Body of pancreas (tissue), 4 donors: ENCODE measurements around the gene NCAPD2. TPM values are rescaled to one million over a fixed set of nuclear protein-coding genes. Genes with fewer than 3 reads are reported as not detected.

Source experiments
- ATAC-seq: fragments of 150-250 bp; one replicate; pipeline ENCODE4 v1.9.1; 2016
- DNase-seq, 4 donors: peaks; one replicate each; pipeline ENCODE4 v3.0.0-alpha.2; 2019
- H3K27ac ChIP-seq, 4 donors: fragments of 200-600 bp; sonication (generic); 1 replicate in 3 of 4; 2 replicates in 1 of 4; pipeline versions ENCODE4 v1.5.1 to v1.6.1; 2016 to 2019; ENCODE audit warnings: mild to moderate bottlenecking in 1 of 4, mixed read lengths in 1 of 4, moderate library complexity in 1 of 4
- H3K27me3 ChIP-seq, 2 donors: fragments of 200-600 bp; sonication (generic); one replicate each; pipeline ENCODE4 v1.6.0; 2016; ENCODE audit warnings: mild to moderate bottlenecking in 1 of 2
- H3K36me3 ChIP-seq, 2 donors: fragments of 200-600 bp; sonication (generic); replicated peaks in 1 of 2; 2 replicates each; pipeline ENCODE4 v1.5.1; 2016; ENCODE audit warnings: low read depth in 2 of 2; ENCODE audit not compliant: insufficient read depth in 1 of 2
- H3K4me1 ChIP-seq: fragments of 200-600 bp; sonication (generic); one replicate; pipeline ENCODE4 v1.6.0; 2016
- H3K4me3 ChIP-seq, 2 donors: fragments of 200-600 bp; sonication (generic); 1 replicate in 1 of 2; 2 replicates in 1 of 2; pipeline ENCODE4 v1.5.1; 2016 to 2019
- H3K9me3 ChIP-seq, 3 donors: fragments of 200-600 bp; sonication (generic); 1 replicate in 2 of 3; 2 replicates in 1 of 3; pipeline ENCODE4 v1.5.1; 2016
- CTCF ChIP-seq, 7 experiments: fragments of 450-650 bp in 4 of 7; fragments of 200-600 bp in 3 of 7; sonication (generic) in 3 of 7; IDR thresholded peaks; one replicate each; pipeline ENCODE4 v1.5.1; 2016 to 2019; ENCODE audit warnings: antibody characterized with exemption in 7 of 7
- POLR2A ChIP-seq, 3 donors: fragments of 450-650 bp; IDR thresholded peaks; one replicate each; pipeline ENCODE4 v1.6.1; 2016; ENCODE audit warnings: antibody characterized with exemption in 3 of 3, mild to moderate bottlenecking in 2 of 3
- WGBS, 2 donors: methylation state at CpG; one replicate each; pipeline ENCODE4 v1.1.5; 2017; 5-methylcytosine and 5-hydroxymethylcytosine counted together
- intact Hi-C: fragments of 100-400 bp; cut with DNase I; formaldehyde crosslinking; loops from one replicate; pipeline ENCODE4 v1.15.1; 2023
- total RNA-seq, 2 donors: library from RNA; depleted of rRNA; stranded (reverse); fragments of >200 nt; gene quantifications; one replicate each; pipeline ENCODE4 v1.1.0, GENCODE V29; 2016

Gene NCAPD2
- total RNA-seq, 2 donors from 2014 or later = 9.3 to 46.1 TPM

- Histone ChIP-seq H3K27ac (no peak overlapping the region), H3K4me1 (peaks cover 29% of the 10 kb centered on the region), H3K9me3 (no peaks in the 10 kb centered on the region), H3K4me3 (no peak overlapping the region), H3K36me3 (no peaks in the 10 kb centered on the region), H3K27me3 (no peaks in the 10 kb centered on the region)
- ATAC-seq (no peak), DNase-seq (no peak)
- TF ChIP-seq CTCF (IDR thresholded peaks at IDR 0.05) (no peak), POLR2A (IDR thresholded peaks at IDR 0.05) (no peak)
- intact Hi-C loops = no loop called here
These were observed 25.7 kb upstream of the NCAPD2 start for GRCh38 chr12:6468283-6468575.

GRCh38 chr12:6469092-6469491 lies 24.8 kb upstream of the NCAPD2 start:
- Histone ChIP-seq H3K36me3 (no peaks in the 10 kb centered on the region), H3K27ac (no peak overlapping the region), H3K4me1 (peaks cover 29% of the 10 kb centered on the region), H3K9me3 (no peaks in the 10 kb centered on the region), H3K4me3 (no peak overlapping the region), H3K27me3 (no peaks in the 10 kb centered on the region)
- no peak for TF ChIP-seq POLR2A (IDR thresholded peaks at IDR 0.05)
- no peak for TF ChIP-seq CTCF (IDR thresholded peaks at IDR 0.05)
- ATAC-seq (no peak), DNase-seq (no peak)
- intact Hi-C loops = no loop called here
- 60 to 72% methylated on average over 6 of the region's 6 CpGs for WGBS, 2 donors

GRCh38 chr12:6469609-6470374 lies 24.1 kb upstream of the NCAPD2 start:
- H3K9me3 ChIP-seq = no peaks in the 10 kb centered on the region
- intact Hi-C loops = no loop called here
- H3K4me3 ChIP-seq = peak overlapping the region; percentile 56 to 59
- 21 to 29% methylated on average over 9 to 16 of the region's 16 CpGs for WGBS, 2 donors
- DNase-seq (no peak), ATAC-seq (no peak)
- no peak for TF ChIP-seq POLR2A (IDR thresholded peaks at IDR 0.05)
- no peak for TF ChIP-seq CTCF (IDR thresholded peaks at IDR 0.05)
- H3K36me3 ChIP-seq = no peaks in the 10 kb centered on the region
- H3K4me1 ChIP-seq = peaks cover 29% of the 10 kb centered on the region
- peak overlapping the region; percentile 79 to 94 (median 84) for H3K27ac ChIP-seq
- no peaks in the 10 kb centered on the region for H3K27me3 ChIP-seq

GRCh38 chr12:6470375-6471163 lies 23.3 kb upstream of the NCAPD2 start, which contains the start of gene VAMP1:
VAMP1 (minus strand) TSS chr12:6470677; CDS start chr12:6470531, 146 bp downstream.
- intact Hi-C loops = no loop called here
- H3K4me1 ChIP-seq = peaks cover 29% of the 10 kb centered on the region

More at GRCh38 chr12:6470375-6471163, 23.3 kb upstream of the NCAPD2 start, which contains the start of gene VAMP1:
- Histone ChIP-seq H3K36me3 (no peaks in the 10 kb centered on the region), H3K4me3 (peak within 1 kb of the TSS; percentile 56 to 59), H3K9me3 (no peaks in the 10 kb centered on the region), H3K27me3 (no peaks in the 10 kb centered on the region), H3K27ac (peak within 1 kb of the TSS; percentile 79 to 94 (median 84))
- ATAC-seq (peak; percentile 96), DNase-seq (peak; percentile 97 to 98 (median 98))
- TF ChIP-seq POLR2A (IDR thresholded peaks at IDR 0.05) (peak; percentile 98 to 99 (median 99)), CTCF (IDR thresholded peaks at IDR 0.05) (peak in 4 of 7 experiments; percentile 8 to 42 (median 37))
- WGBS, 2 donors = 0 to 1% methylated on average over 7 to 66 of the region's 69 CpGs
